Heart left ventricle (tissue), 13 donors: Measurements from ENCODE around the gene TRPV4.

Experiments used
- CTCF ChIP-seq, 12 donors: fragments of 200-600 bp; sonication (generic) in 4 of 12; IDR thresholded peaks; one replicate each; pipeline versions ENCODE4 v1.5.0 to v1.8.0; 2018 to 2022; ENCODE audit warnings: antibody characterized with exemption in 12 of 12, mild to moderate bottlenecking in 5 of 12
- POLR2A ChIP-seq, 2 donors: fragments of 450-650 bp; IDR thresholded peaks; one replicate each; pipeline ENCODE4 v1.6.1; 2017; ENCODE audit warnings: antibody characterized with exemption in 2 of 2, mild to moderate bottlenecking in 2 of 2, moderate library complexity in 2 of 2
- donor health status: ischemic (EF 13 %, LVEDD 7.1; RV severe dilation, severe dysfunction).
- donor health status: DM: no; HTN: yes; CAD: no.
- donor health status: DM: no; HTN: no; CAD: no.
- donor health status: ischemic (EF 25% LVEDD 6.9; RV normal size, moderate dysfunction).
- donor health status: ischemic (EF 25% LVEDD 5.7; RV mildly dilated, moderate dysfunction).
- donor health status: ischemic (EF 35%, LVEDD 5.7; RV mildly dilated, moderate dysfunction).
- donor health status: nonischemic (EF 11% LVEDD 7.7; RV severe dilation, severe dysfunction).
- donor health status: DM: yes; HTN: yes; CAD: no.
- donor health status: PGD.
- donor health status: ischemic (EF 29% LVEDD 5.4; RV normal size, mild dysfunction).
- donor health status: nonischemic (EF 23%, LVEDD 6.1; RV moderate dilation, normal function).

GRCh38 chr12:109861689-109862314, 28.6 kb upstream of the TRPV4 start:
- TF ChIP-seq POLR2A (IDR thresholded peaks at IDR 0.05) (no peak), CTCF (IDR thresholded peaks at IDR 0.05) (no peak)
